SK-N-SH treated with all-trans-retinoic acid at 6 μM for 48 hours (cell line): ENCODE measurements around the gene APOH.

ENCODE experiments used
- ATAC-seq: fragments of 200-7000 bp; cut with Tn5 transposase; 3 replicates; pipeline ENCODE4 v1.9.1; 2020; ENCODE audit warnings: mild to moderate bottlenecking, moderate library complexity
- ARNTL ChIP-seq: fragments of 450-650 bp; formaldehyde crosslinking; IDR thresholded peaks from 2 replicates; pipeline ENCODE4 v1.5.0; 2020; ENCODE audit warnings: low read depth, mild to moderate bottlenecking, moderate library complexity, borderline replicate concordance
- BACH2 ChIP-seq: fragments of 250-450 bp; sonication (Bioruptor Pico); IDR thresholded peaks from 2 replicates; pipeline ENCODE4 v1.9.0; 2021; ENCODE audit warnings: mild to moderate bottlenecking, borderline replicate concordance
- CREB5 ChIP-seq: fragments of 250-450 bp; sonication (Bioruptor Pico); IDR thresholded peaks from 2 replicates; pipeline ENCODE4 v1.5.1; 2020; ENCODE audit warnings: low read depth, mild to moderate bottlenecking, moderate library complexity
- CSDC2 ChIP-seq: fragments of 250-450 bp; sonication (Bioruptor Pico); IDR thresholded peaks from 2 replicates; pipeline ENCODE4 v1.5.0; 2020; ENCODE audit warnings: mild to moderate bottlenecking, moderate library complexity
- CSRNP3 ChIP-seq: fragments of 250-450 bp; sonication (Bioruptor Pico); IDR thresholded peaks from 2 replicates; pipeline ENCODE4 v1.5.1; 2021; ENCODE audit warnings: mild to moderate bottlenecking, moderate library complexity
- ESRRG ChIP-seq: fragments of 250-450 bp; sonication (Bioruptor Pico); IDR thresholded peaks from 2 replicates; pipeline ENCODE4 v1.6.1; 2021; ENCODE audit warnings: mild to moderate bottlenecking
- GLIS3 ChIP-seq: fragments of 250-450 bp; sonication (Bioruptor Pico); IDR thresholded peaks from 2 replicates; pipeline ENCODE4 v1.5.0; 2020; ENCODE audit warnings: mild to moderate bottlenecking, moderate library complexity
- ISL1 ChIP-seq: fragments of 250-450 bp; sonication (Bioruptor Pico); IDR thresholded peaks from 2 replicates; pipeline ENCODE4 v2.1.2; 2022; ENCODE audit warnings: mild to moderate bottlenecking, moderate library complexity
- OSR1 ChIP-seq: fragments of 250-450 bp; sonication (Bioruptor Pico); IDR thresholded peaks from 2 replicates; pipeline ENCODE4 v1.8.0; 2022; ENCODE audit warnings: moderate library complexity, mild to moderate bottlenecking, inconsistent platforms
- PATZ1 ChIP-seq: fragments of 250-450 bp; sonication (Bioruptor Pico); IDR thresholded peaks from 2 replicates; pipeline ENCODE4 v1.8.0; 2020; ENCODE audit warnings: mild to moderate bottlenecking, moderate library complexity, borderline replicate concordance
- PPARA ChIP-seq: fragments of 250-450 bp; sonication (Bioruptor Pico); IDR thresholded peaks from 2 replicates; pipeline ENCODE4 v1.5.0; 2020; ENCODE audit warnings: mild to moderate bottlenecking, borderline replicate concordance
- RARB ChIP-seq: fragments of 250-450 bp; sonication (Bioruptor Pico); IDR thresholded peaks from 2 replicates; pipeline ENCODE4 v1.8.0; 2021; ENCODE audit warnings: mild to moderate bottlenecking, moderate library complexity
- SNAI2 ChIP-seq: fragments of 250-450 bp; sonication (Bioruptor Pico); IDR thresholded peaks from 2 replicates; pipeline ENCODE4 v1.5.0; 2020; ENCODE audit warnings: mild to moderate bottlenecking, moderate library complexity
- TCF4 ChIP-seq: fragments of 250-450 bp; sonication (Bioruptor Pico); IDR thresholded peaks from 2 replicates; pipeline ENCODE4 v1.8.0; 2021; ENCODE audit warnings: mild to moderate bottlenecking, moderate library complexity, borderline replicate concordance
- TOX ChIP-seq: fragments of 250-450 bp; sonication (Bioruptor Pico); IDR thresholded peaks from 2 replicates; pipeline ENCODE4 v1.8.0; 2021; ENCODE audit warnings: mild to moderate bottlenecking, moderate library complexity, borderline replicate concordance
- TSHZ2 ChIP-seq: fragments of 250-450 bp; sonication (Bioruptor Pico); IDR thresholded peaks from 2 replicates; pipeline ENCODE4 v1.5.0; 2020; ENCODE audit warnings: mild to moderate bottlenecking, moderate library complexity
- ZC3H10 ChIP-seq: fragments of 250-450 bp; sonication (Bioruptor Pico); IDR thresholded peaks from 2 replicates; pipeline ENCODE4 v1.5.1; 2021; ENCODE audit warnings: mild to moderate bottlenecking, moderate library complexity
- ZFP3 ChIP-seq: fragments of 250-450 bp; sonication (Bioruptor Pico); IDR thresholded peaks from 2 replicates; pipeline ENCODE4 v1.5.0; 2020; ENCODE audit warnings: mild to moderate bottlenecking, moderate library complexity
- ZFP30 ChIP-seq: fragments of 450-650 bp; formaldehyde crosslinking; IDR thresholded peaks from 2 replicates; pipeline ENCODE4 v1.5.0; 2022; ENCODE audit warnings: mild to moderate bottlenecking, moderate library complexity
- ZNF565 ChIP-seq: fragments of 450-650 bp; formaldehyde crosslinking; conservative IDR thresholded peaks from 2 replicates; pipeline ENCODE4 v1.5.0; 2020; ENCODE audit warnings: low read depth, mild to moderate bottlenecking, moderate library complexity
- ZNF70 ChIP-seq: fragments of 450-650 bp; formaldehyde crosslinking; IDR thresholded peaks from 2 replicates; pipeline ENCODE4 v1.5.0; 2020; ENCODE audit warnings: mild to moderate bottlenecking, moderate library complexity
- ZNF8 ChIP-seq: fragments of 450-650 bp; formaldehyde crosslinking; IDR thresholded peaks from 2 replicates; pipeline ENCODE4 v1.5.0; 2020; ENCODE audit warnings: mild to moderate bottlenecking, moderate library complexity

APOH gene

GRCh38 chr17:66228887-66229782 is at the start of gene APOH:
APOH (minus strand) TSS chr17:66229415; CDS start chr17:66229379, 36 bp downstream.
- no peak for TF ChIP-seq TCF4 (CRISPR knock-in tag)
- TF ChIP-seq GLIS3 (CRISPR knock-in tag), result no peak
- TF ChIP-seq ISL1 (CRISPR knock-in tag), result peak; percentile 35; the same call in 1 of the 2 replicates
- no peak for TF ChIP-seq TSHZ2
- no peak for ATAC-seq

- TF ChIP-seq ZNF70 (CRISPR knock-in tag) (no peak), CREB5 (no peak), ISL1 (CRISPR knock-in tag) (no peak), ARNTL (no peak), ZFP3 (no peak), PPARA (no peak), SNAI2 (CRISPR knock-in tag) (no peak), PATZ1 (CRISPR knock-in tag) (no peak), GLIS3 (CRISPR knock-in tag) (no peak), ZC3H10 (CRISPR knock-in tag) (no peak), ZFP30 (CRISPR knock-in tag) (no peak), BACH2 (CRISPR knock-in tag) (no peak), TCF4 (CRISPR knock-in tag) (no peak), RARB (no peak), TOX (CRISPR knock-in tag) (no peak), ZNF565 (CRISPR knock-in tag) (no peak), OSR1 (no peak), ESRRG (CRISPR knock-in tag) (no peak), CSRNP3 (CRISPR knock-in tag) (no peak)
- ATAC-seq, result no peak
Measured at GRCh38 chr17:66277191-66277590, 48.0 kb upstream of the APOH start.

GRCh38 chr17:66276328-66276937 is 47.2 kb upstream of the APOH start:
- peak; percentile 13 for ATAC-seq
- TF ChIP-seq ZNF8 (CRISPR knock-in tag), result no peak
- no peak for TF ChIP-seq TSHZ2
- no peak for TF ChIP-seq ZFP30 (CRISPR knock-in tag)
- TF ChIP-seq TOX (CRISPR knock-in tag), result no peak
- no peak for TF ChIP-seq ZFP3
- TF ChIP-seq PATZ1 (CRISPR knock-in tag), result no peak
- TF ChIP-seq ARNTL, result no peak
- no peak for TF ChIP-seq BACH2 (CRISPR knock-in tag)
- TF ChIP-seq TCF4 (CRISPR knock-in tag), result no peak
- TF ChIP-seq CSDC2 (CRISPR knock-in tag), result no peak
- no peak for TF ChIP-seq ZNF565 (CRISPR knock-in tag)
- TF ChIP-seq CREB5, result no peak
- no peak for TF ChIP-seq OSR1
- no peak for TF ChIP-seq PPARA
- no peak for TF ChIP-seq RARB
